Measurements from ENCODE around the gene DMKN. TPM values are rescaled to one million over a fixed set of nuclear protein-coding genes. Genes with fewer than 3 reads are reported as not detected.
"Not testable (repeated sequence)": the region's sequence is repeated elsewhere in the genome, so short reads cannot be mapped to it uniquely, and the experiment has no call there.

DMKN gene
- polyA plus RNA-seq, 4 donors: 59.7 to 123 (median 83.8) TPM

DNA sequence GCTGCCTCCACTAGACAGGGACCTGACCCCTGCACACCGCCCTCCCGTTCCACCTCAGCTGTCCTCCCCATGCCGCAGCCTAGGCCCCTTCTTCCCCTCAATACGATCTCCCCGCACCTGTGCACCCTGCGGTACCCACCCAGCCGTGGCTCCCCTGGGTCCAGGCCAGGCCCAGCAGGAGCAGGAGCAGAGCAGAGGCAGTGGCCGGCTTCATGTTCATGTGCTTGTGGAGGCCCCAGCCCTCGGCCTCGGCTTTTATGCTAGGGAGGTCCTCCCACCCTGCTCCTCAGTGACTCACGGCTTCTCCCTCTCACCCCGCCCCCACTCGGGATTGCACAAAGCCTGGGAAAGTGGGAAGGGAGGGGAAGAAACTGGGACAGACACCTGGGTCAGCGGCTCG is 11.8 kb downstream of the DMKN start:
- DNase-seq (ENCODE audit: low read depth in 4 of 4, low spot score in 3 of 4): no peak

GRCh38 chr19:35500611-35501010 is 12.8 kb downstream of the DMKN start:
- DNase-seq (ENCODE audit: low read depth in 4 of 4, low spot score in 3 of 4): no peak

- DNase-seq (ENCODE audit: low read depth in 4 of 4, low spot score in 3 of 4): no peak
Measured at GRCh38 chr19:35498984-35499527, 14.4 kb downstream of the DMKN start.

DNA sequence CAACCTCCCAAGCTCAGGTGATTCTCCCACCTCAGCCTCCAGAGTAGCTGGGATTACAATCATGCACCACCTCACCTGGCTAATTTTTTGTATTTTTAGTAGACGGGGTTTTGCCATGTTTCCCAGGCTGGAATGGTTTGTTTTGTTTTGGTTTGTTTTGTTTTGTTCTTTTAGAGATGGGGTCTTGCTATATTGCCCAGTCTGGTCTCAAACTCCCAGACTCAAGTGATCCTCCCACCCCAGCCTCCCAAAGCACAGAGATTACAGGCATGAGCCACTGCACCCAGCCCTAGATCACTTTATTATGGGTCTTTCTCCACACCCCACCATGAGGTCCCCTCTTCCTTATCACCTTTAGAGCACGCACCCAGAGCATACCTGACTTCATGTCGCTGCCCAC is 15.2 kb downstream of the DMKN start:
- DNase-seq (ENCODE audit: low read depth in 4 of 4, low spot score in 3 of 4): no peak

DNA sequence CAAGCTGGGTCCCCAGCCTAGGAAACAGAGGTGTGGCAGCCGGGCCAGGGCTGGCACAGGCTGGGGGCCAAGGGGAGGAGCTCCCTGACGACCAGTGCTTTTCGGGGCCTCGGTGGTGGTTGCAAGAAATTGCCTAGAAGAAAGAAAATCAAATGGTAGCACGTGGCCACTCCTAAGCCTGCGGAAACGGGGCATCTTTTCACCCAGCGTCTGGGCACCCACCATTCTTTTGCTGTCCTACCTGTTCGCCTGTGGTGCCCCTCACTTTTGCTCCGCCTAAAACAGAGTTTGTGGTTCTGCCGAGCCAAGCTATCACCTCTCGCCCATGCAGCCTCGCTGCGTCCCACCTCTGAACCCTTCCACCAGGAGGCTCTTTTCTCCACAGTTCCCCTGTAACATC is 16.0 kb downstream of the DMKN start:
- no peak for DNase-seq (ENCODE audit: low read depth in 4 of 4, low spot score in 3 of 4)

GRCh38 chr19:35495107-35496064 is 18.1 kb downstream of the DMKN start:
- no peak for DNase-seq (ENCODE audit: low read depth in 4 of 4, low spot score in 3 of 4)

DNA sequence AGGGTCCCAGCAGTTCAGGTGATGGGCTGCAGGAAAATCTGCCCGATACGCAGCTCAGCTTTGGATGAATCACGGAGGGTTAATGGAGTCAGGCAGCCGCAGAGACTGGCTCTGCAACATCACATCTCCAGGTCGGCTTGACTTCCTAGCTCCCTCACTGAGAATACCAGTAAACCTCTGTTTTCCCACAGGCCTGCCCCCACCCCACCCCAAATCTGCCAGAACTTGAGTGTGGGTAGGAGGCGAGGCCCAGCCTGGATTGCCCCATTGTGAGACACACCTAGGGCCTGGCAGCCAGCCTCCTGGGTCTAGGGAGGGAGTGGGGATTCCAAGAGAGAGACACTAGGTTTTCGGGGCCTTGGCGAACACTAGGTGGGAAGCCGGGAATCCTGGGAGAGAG is 19.5 kb downstream of the DMKN start:
- no peak for DNase-seq (ENCODE audit: low read depth in 4 of 4, low spot score in 3 of 4)

- DNase-seq (ENCODE audit: low read depth in 4 of 4, low spot score in 3 of 4): no peak
Measured at GRCh38 chr19:35491836-35492360, 21.6 kb downstream of the DMKN start.

- no peak for DNase-seq (ENCODE audit: low read depth in 4 of 4, low spot score in 3 of 4)
Measured at GRCh38 chr19:35490364-35490763, 23.1 kb downstream of the DMKN start, which contains the start of gene KRTDAP. TSS of gene KRTDAP (minus strand) at chr19:35490464. CDS start at chr19:35490442, 22 bp downstream.

DNA sequence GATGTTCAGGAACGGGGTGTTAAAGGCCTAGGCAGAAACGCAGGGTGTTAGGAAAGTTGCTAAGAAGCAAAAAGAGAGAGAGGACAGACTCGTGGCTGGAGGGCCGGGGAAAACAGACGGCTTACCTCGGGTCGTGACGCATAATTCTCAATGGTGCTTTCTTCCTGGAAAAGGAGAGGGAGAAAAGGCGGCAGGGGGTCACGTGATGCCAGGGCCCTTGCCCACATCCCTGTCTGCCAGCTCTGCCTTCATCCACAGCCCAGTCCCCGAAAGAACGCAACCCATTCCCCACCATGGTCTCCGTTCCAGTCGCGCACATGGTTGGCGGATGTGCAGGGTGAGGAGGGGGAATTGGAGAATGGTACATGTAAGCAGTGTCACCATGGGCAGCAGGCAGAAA is 24.8 kb downstream of the DMKN start:
- no peak for DNase-seq (ENCODE audit: low read depth in 4 of 4, low spot score in 3 of 4)

DNA sequence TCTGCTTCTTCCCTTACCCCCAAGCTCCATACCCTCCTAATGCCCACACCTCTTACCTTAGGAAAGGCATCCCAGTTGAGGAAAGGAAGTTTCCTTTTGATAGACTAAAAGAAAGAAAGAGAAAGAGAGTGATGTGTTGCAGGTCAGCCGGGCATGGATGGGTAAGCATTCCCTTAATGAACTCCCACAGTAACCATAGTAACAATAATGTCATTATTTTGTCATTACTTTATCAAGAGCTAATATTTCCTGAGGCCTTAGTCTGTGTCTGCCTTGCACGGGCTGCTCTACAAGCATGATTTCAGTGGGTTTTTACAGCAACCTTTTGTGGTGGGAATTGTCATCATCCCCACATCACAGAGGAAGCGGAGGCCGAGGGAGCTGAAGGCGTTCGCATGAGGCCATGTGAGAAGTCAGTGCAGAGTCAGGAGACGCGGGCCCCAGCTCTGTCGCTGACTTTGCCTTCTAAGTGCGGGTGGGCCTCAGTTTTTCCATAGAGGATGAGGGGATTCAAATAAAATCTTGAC is 25.7 kb downstream of the DMKN start:
- DNase-seq (ENCODE audit: low read depth in 4 of 4, low spot score in 3 of 4): no peak

DNA sequence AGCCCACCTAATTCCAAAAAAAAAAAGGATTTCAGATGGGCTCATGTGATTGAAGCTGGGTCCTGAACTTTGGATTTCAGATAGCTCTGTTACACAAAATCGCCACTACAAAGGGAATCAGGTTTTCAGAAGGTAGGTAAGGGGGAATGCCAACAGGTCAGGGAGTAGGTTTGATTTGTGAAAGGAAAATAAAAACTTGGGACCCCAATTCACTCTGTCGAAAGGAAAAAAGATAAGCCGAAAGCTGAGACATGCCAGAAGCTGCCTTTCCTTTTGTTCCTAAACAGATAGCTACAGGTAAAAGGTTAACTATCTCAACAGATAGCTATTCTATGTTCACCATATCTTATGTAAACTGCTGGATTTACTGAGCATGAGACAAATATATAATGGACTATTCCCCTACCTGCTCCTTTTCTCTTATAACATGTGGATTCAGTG is 27.2 kb downstream of the DMKN start:
- no peak for DNase-seq (ENCODE audit: low read depth in 4 of 4, low spot score in 3 of 4)

- no peak for DNase-seq (ENCODE audit: low read depth in 4 of 4, low spot score in 3 of 4)
Measured at GRCh38 chr19:35484252-35485036, 29.0 kb downstream of the DMKN start.

GRCh38 chr19:35483089-35483488 is 30.4 kb downstream of the DMKN start:
- no peak for DNase-seq (ENCODE audit: low read depth in 4 of 4, low spot score in 3 of 4)

- DNase-seq (ENCODE audit: low read depth in 4 of 4, low spot score in 3 of 4): no peak
Measured at GRCh38 chr19:35478794-35479677, 34.4 kb downstream of the DMKN start.

- no peak for DNase-seq (ENCODE audit: low read depth in 4 of 4, low spot score in 3 of 4)
Measured at GRCh38 chr19:35476149-35476548, 37.3 kb downstream of the DMKN start.

- not testable (repeated sequence) for DNase-seq (ENCODE audit: low read depth in 4 of 4, low spot score in 3 of 4)
Measured at GRCh38 chr19:35474594-35474993, 38.9 kb downstream of the DMKN start.

DNA sequence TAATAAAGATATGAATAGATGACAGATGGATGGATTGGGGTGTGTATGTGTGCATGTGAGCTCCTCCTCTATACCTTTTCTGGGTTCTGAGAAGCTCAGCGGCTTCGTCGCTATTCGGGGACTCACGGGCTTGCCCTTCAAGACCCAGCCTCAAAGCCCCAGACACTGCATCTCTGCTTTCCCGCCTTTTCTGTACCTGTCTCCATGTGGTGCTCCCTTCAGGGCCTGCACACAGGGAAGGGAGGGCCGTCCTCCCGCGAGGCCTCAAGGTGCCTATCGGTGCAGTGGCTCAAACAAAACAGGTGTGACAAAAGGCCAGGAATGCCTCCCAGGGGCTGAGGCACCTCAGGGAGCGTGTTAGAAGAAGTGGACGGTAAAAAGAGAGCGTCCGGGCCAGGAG is 39.3 kb downstream of the DMKN start:
- no peak for DNase-seq (ENCODE audit: low read depth in 4 of 4, low spot score in 3 of 4)

DNA sequence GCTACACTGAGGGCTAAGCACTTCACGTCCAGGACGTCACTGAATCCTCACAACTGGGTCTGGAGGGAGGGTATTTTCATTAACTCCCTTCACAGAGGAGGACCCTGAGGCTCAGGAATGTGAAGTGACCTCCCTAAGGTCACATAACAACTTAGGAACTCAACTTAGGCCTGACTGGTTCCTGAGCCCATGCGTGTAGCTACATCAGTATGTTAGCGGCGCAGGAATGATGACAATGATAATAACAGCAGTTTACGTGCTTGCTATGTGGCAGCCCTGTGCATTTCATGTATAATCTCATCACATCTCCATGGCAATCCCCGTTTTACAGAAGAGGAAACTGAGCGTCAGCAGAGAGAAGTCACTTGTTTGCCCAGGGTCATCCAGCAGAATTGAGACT is 41.5 kb downstream of the DMKN start:
- DNase-seq (ENCODE audit: low read depth in 4 of 4, low spot score in 3 of 4): no peak

DNA sequence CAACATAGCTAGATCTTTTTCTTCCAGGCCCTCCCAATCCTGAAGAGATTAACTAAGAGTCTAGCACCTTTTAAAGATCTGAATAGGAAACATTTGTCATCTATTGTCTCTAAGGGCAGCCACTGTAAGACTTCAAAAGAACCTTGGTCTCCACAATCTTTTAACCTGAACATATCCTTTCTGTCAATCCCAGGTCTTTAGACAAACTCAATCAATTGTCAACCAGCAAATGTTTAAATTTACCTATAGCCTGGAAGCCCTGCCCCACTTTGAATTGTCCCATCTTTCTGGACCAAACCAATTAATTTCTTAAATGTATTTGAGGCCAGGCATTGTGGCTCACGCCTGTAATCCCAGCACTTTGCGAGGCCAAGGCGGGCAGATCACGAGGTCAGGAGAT is 42.4 kb downstream of the DMKN start:
- DNase-seq (ENCODE audit: low read depth in 4 of 4, low spot score in 3 of 4): not testable (repeated sequence)
